HG02571 (cell line): ENCODE results near the gene GPC5.
"Not testable (repeated sequence)": the region's sequence is repeated elsewhere in the genome, so short reads cannot be mapped to it uniquely, and the experiment has no call there.

Source experiments
- ATAC-seq: cut with Tn5 transposase; IDR thresholded peaks from one replicate; pipeline ENCODE4 v1.9.1; 2021; ENCODE audit warnings: mild to moderate bottlenecking, moderate library complexity; ENCODE audit not compliant: unreplicated experiment

Gene GPC5

GRCh38 chr13:91764527-91764926, 366.1 kb downstream of the GPC5 start:
- no peak for ATAC-seq

GRCh38 chr13:91767651-91768050, 369.2 kb downstream of the GPC5 start:
- ATAC-seq = no peak

GRCh38 chr13:91768746-91769145, 370.3 kb downstream of the GPC5 start:
- ATAC-seq = no peak

GRCh38 chr13:91771229-91771628, 372.8 kb downstream of the GPC5 start:
- ATAC-seq = no peak

GRCh38 chr13:91773591-91774227, 375.3 kb downstream of the GPC5 start:
- ATAC-seq = no peak

- no peak for ATAC-seq
Observed at GRCh38 chr13:91774397-91774796, 376.0 kb downstream of the GPC5 start.

- ATAC-seq = no peak
Observed at GRCh38 chr13:91776611-91777193, 378.3 kb downstream of the GPC5 start.

- no peak for ATAC-seq
Observed at GRCh38 chr13:91778123-91778522, 379.7 kb downstream of the GPC5 start.

- not testable (repeated sequence) for ATAC-seq
Observed at GRCh38 chr13:91781982-91782691, 383.7 kb downstream of the GPC5 start.

- peak; percentile 74 for ATAC-seq
Observed at GRCh38 chr13:91785431-91786119, 387.2 kb downstream of the GPC5 start.

- no peak for ATAC-seq
Observed at GRCh38 chr13:91792054-91792453, 393.6 kb downstream of the GPC5 start.

- no peak for ATAC-seq
Observed at GRCh38 chr13:91797567-91797966, 399.1 kb downstream of the GPC5 start.

GRCh38 chr13:91798338-91798737, 399.9 kb downstream of the GPC5 start:
- ATAC-seq = not testable (repeated sequence)

GRCh38 chr13:91801772-91802171, 403.4 kb downstream of the GPC5 start:
- not testable (repeated sequence) for ATAC-seq

GRCh38 chr13:91802957-91803356, 404.5 kb downstream of the GPC5 start:
- no peak for ATAC-seq

- ATAC-seq = no peak
Observed at GRCh38 chr13:91804724-91805123, 406.3 kb downstream of the GPC5 start.

GRCh38 chr13:91805605-91806004, 407.2 kb downstream of the GPC5 start:
- ATAC-seq = no peak

GRCh38 chr13:91809161-91809560, 410.7 kb downstream of the GPC5 start:
- no peak for ATAC-seq

GRCh38 chr13:91813253-91813652, 414.8 kb downstream of the GPC5 start:
- no peak for ATAC-seq

- ATAC-seq = no peak
Observed at GRCh38 chr13:91816263-91816807, 417.9 kb downstream of the GPC5 start.

GRCh38 chr13:91817250-91817649, 418.8 kb downstream of the GPC5 start:
- no peak for ATAC-seq
